Inferior parietal cortex (tissue), 1 donor: Measurements from ENCODE around the gene REC114.
"Not testable (repeated sequence)": the region's sequence is repeated elsewhere in the genome, so short reads cannot be mapped to it uniquely, and the experiment has no call there.

Experiments used
- DNase-seq: peaks from one replicate; pipeline ENCODE4 v3.0.0-alpha.2; 2016; ENCODE audit errors: extremely low spot score

Gene REC114

DNA sequence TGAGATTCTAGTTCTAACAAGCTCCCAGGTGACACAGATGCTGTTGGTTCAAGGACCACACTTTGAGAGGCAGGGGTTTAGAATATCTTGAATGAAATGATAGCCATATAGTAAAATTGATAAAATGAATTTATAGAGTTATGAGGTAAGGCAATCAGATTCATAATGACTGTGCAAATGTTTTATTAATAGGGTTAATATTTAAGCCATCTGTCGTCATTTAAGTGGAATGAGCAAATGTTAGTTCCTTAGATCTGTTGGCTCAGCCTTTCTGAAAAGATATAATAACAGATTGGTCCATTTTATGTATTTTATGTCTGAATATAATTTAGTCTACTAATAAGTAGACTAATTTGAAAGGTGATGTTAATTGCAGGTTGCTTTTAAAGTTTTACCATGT is 12.9 kb downstream of the REC114 start:
- DNase-seq = no peak

DNA sequence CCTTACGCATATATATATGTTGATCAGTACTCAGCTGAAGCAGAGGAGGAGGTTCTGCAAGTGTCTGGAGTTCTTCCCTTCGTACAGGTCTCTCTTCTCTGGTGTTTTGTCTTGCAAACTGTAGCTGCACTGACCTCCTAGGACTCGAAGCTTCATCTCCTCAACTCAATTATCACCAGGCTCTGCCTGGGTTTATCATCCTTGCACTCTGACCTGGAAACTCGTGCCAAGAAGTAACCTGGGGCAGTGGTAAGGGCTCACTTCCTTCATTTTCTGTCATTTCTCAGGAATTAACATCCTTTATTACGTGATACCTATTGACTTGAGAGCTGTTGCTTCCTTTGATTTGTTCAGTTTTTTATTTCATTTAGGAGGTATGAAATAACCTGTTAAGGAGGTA is 14.4 kb downstream of the REC114 start:
- DNase-seq = no peak

DNA sequence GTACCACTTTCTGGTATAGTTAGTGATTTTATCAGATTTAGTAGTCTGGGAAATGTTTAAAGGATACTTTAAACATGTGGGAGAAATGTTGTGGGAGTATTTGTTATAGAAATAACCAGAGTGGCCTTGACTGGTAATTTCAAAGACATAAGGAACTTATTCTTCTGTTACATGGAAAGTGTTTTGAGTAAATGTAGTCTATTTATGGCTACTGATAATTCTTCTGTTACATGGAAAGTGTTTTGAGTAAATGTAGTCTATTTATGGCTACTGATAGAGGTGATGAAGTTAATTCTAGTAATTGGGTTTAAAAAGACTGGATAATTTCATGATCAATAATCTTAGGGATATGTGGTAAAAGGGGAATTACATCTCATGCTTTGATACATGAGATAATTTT is 17.7 kb downstream of the REC114 start:
- no peak for DNase-seq

DNA sequence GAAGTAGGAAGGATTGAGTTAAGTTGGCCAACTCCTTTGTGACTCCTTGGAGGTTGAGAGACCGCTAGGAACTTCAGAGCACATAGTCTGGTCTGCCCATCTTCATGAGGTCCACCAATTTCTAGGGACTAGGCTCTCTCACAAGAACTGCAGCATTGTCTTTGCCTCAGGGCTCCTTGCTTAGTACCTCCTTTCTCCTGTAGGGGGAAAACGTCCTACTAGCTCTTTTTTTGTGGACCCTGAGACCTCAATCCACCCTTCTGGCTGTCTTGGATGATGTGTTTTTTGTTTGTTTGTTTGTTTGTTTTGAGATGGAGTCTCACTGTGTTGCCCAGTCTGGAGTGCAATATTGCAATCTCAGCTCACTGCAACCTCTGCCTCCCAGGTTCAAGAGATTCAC is 21.6 kb downstream of the REC114 start:
- DNase-seq = no peak

DNA sequence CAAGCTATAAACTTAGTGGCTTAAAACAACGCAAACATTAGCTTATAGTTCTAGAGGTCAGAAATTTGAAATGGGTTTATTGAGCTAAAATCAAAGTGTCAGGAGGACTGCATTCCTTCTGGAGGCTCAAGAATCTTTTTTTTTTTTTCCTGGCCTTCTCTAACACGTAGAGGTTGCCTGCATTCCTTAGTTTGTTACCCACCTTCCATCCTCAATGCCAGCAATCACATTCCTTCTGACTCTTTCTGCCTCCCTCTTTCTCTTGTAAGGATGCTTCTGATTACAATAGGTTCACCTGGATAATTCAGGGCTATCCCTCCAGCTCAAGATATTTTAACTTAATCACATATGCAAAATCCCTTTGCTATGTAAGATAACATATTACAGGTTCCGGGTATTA is 24.8 kb downstream of the REC114 start:
- no peak for DNase-seq

DNA sequence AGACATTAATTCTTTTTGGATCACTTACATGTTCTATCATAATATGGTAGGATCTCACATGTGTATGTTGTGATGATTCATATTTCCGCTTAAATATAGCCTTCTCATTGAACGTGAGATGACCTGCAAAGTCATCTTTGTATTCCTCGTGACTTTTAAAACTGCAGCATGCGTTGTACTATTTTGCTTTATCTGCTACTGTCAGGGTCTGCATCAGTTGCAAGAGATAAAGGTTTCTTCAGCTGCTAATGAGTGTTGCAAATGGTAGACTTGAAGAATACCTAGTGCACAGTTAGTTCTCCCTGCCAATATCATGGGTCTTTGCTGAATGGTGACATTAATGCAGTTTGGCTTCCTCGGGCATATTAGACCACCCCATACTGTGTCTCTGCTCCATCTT is 31.8 kb downstream of the REC114 start:
- DNase-seq = no peak

DNA sequence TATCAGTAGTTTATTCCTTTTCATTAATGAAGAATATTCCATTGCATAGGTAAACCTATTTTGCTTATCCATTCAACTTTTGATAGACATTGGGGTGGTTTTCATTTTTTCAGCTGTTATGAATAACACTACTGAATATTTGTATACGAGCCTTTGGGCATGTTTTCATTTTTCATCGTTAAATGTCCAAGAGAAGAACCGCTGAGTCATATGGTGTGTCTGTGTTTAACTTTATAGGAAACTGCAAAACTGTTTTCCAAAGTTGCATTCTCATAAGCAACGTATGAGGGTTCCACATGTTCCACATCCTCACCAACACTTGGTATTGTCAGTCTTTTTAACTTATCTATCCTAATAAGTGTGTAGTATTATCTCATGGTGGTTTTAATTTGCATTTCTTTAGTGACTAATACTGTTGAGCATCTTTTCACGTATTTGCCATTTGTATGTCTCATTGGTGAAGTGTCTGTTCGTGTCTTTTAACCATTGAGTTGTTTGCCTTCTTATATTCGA is 33.8 kb downstream of the REC114 start:
- DNase-seq = no peak

DNA sequence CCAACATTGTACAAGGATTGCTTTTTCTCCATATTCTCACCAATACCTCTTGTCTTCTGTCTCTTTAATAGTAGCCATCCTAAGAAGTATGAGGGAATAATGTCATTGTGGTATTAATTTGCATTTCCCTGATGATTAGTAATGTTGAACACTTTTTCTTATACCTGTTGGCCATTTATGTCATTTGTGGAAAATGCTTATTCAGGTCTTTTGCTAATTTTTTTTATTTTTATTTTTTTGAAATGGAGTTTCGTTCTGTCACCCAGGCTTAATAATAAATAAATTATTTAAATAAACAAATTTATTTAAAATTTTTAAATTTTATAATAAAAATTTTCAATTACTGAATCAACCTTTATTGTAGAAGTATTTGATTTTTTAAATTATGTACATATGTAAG is 37.1 kb downstream of the REC114 start:
- DNase-seq = no peak

DNA sequence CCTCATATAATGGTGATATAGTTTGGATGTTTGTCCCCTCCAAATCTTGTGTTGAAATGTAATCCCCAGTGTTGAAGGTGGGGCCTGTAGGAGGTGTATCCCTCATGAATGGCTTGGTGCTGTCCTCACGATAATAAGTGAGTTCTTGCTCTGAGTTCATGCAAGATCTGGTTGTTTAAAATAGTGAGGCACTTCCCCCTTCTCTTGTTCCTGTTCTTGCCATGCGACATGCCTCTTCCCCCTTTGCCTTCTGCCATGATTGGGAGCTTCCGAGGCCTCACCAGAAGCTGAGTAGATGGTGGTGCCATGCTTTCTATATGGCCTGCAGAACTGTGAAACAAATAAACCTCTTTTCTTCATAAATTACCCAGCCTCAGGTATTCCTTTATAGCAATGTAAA is 39.2 kb downstream of the REC114 start:
- no peak for DNase-seq

DNA sequence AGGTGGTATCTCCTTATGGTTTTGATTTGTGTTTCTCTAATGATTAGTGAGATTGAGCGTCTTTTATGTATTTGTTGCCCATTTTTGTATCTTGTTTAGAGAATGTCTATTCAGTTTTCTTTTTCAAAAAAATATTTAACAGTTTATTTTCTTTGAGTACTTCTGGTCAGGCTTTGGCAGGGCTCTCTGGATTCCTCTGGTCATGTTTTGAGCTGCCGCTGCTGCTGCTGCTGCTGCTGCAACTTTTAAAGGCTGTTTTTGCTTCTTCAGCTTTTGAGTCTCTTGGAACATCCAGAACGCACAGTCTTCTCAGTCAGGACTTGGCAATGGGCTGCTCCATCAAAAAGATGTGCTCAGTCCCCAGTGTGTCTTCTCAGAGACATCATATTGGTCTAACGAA is 40.1 kb downstream of the REC114 start:
- DNase-seq = no peak

DNA sequence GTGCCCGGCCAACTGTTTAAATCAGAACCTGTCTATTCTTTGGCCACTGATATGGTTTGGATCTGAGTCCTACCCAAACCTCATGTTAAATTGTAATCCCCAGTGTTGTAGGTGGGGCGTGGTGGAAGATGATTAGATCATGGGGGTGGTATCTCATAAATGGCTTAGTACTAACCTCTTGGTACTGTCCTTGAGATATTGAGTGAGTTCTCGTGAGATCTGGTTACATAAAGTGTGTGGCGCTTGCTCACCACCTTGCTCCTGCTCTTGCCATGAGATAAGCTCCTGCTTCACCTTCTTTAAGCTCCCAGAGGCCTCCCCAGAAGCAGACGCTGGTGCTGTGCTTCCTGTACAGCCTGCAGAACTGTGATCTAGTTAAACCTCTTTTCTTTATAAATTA is 42.4 kb downstream of the REC114 start:
- no peak for DNase-seq

DNA sequence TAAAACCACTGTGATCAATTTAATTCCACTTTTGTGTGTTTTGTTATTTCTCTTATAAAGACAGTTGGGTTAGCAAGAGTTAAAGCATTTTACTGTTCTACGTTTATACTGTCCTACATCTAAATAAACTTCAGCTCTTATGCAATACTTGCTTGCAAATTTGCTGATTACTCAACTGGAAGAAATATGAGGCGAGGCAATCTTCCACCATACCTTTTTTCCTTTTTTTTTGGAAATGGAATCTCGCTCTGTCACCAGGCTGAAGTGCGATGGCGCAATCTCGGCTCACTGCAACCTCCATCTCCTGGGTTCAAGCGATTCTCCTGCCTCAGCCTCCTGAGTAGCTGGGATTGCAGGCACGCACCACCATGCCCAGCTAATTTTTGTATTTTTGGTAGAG is 42.9 kb downstream of the REC114 start:
- DNase-seq = not testable (repeated sequence)

DNA sequence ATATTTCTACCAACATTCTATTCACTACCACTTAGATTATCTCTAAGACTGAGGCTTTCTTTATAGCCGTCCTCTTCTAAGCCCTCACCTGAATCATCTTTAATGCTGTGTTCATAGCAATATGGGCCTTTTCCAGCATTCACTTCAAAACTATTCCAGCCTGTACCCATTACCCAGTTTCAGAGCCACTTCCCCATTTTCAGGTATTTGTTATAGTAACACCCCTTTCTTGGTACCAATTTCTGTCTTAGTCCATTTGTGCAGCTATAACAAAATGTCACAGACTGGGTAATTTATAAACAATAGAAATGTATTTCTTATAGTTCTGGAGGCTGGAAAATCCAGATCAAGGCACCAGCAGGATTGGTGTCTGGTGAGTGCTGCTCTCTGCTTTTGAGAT is 45.7 kb downstream of the REC114 start:
- no peak for DNase-seq

DNA sequence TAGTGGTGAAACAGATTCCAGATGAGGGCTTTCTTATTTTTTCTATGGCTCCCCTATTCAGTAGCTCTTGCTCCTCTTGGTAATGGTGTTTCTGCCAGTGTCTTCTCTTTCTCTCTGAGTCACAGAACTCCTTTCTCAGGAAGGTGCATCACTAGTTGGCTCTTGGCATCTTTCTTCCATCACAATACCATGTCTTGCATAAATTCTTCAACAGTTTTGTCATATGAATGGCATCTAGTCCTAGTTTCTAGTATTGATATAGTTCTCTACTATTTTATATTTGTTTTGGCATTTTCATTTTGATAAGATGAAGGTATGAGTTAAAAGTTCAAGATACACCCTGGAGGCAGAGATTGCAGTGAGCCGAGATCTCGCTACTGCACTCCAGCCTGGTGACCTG is 51.0 kb downstream of the REC114 start:
- DNase-seq = no peak

DNA sequence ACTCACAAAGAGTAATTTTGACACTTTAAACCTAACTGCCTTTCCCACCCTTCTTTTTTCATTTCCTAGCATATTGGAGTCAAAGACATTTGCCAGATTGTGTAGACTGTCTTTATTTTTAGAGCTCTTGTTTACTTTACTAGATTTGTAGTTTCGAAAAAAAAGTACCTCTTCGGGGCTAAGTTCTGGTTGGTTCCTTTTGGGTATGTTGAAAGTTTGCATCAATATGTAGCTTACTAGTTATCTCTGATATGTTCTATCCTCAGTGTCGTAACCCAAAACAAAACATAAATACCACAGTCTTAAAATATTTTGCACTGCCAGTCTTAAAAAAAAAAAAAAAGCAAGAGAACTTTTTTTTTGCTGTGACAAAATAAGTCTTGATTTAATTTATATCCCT is 52.2 kb downstream of the REC114 start:
- no peak for DNase-seq

DNA sequence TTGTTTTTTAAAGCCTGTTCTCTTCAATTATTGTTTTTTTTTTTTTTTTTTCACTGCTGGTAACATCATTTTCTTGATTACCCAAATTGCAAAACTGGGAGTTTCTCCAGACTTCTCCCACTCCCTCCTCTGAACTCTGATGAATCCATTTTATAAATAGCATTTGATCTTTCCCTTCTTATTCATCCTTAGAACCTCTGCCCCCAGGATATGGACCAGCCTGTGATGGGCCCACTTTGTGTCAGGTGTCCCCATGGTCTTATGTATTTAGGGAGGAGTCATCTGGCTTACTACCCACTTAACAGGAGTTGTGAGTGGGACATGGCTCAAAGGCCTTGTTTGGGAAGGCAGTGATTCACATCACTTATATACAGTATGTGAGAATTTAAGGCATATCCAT is 57.7 kb downstream of the REC114 start:
- no peak for DNase-seq

DNA sequence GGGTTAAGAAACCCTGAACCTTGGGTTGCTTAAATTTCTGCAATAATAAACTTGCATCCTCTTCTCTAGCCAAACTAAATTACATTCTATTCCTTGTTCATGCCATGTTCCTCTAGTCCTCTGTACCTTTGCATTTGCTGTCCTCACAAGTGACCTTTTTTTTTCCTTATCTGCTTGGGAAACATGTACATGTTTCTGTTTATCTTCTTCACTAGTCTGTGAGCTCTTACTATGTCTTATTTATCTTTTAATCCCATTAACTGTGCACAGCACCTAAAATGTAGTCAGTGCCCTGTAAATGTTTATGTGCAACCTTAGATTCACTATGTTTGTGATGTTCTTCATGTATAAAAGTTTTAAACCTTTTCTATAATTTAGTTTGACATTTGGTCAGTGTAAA is 61.9 kb downstream of the REC114 start:
- no peak for DNase-seq

DNA sequence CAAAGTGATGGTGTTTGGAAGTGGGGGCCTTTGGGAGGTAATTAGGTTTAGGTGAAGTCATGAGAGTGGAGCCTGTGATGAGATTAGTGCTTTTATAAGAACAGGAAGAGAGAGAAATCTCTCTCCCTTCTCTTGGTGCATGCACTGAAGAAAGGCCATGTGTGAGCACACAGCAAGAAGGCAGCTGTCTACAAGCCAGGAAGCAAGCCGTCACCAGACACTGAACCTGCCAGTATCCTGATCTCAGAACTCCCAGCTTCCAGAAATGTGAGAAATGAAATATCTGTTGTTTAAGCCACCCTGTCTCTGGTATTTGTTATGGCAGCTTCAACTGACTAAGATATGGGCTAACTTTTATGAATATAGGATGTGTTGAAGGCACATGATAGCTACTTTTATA is 72.6 kb downstream of the REC114 start:
- DNase-seq = no peak

DNA sequence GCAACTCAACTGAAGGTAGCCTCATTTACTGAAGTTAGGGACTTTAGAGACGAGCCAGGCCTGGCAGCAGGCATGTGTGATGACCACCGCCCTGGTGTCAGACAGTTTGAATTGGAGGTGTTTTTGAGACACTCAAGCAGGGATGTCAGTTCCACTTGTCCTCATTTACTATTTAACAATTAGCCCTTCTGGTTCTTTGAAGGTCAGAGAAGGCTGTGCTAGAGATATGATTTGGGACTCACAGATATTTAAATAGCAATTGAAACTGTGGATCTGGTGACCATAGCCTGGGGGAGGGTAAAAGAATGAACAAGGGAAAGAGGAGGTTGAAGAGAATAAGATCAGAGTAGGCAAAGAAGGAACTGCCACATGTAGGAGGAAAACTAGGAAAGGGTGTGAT is 74.6 kb downstream of the REC114 start:
- DNase-seq = no peak

DNA sequence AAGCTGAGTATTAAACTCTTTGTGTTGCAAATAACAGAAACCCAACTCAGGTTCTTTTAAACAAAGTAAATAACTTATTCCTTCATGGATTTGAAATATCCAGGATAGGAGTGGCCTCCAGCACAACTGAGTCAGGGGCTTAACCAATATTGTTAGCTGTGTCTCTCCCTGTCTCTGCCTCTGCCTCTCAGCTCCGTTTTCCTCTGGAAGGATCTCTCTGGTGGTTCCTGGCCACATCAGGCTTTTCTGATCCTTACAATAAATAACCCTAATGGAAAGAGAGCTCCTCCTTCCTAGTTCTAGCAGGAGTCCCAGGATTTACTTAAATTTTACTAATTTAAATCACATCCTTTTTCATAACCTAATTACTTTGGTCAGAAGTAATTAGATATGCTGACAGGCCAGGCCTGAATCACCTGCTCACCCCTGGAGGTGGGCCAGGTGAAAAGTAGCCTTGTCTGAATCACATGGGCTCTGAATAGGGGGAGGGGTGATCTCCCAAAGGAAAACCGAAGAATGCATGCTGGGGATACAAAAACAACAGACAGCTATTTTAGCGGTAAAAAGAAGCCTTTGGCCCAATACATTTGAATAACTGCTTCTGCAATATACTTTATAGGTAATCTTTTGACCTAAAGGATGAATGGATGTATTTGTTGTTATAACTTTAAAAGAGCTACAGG is 75.4 kb downstream of the REC114 start:
- DNase-seq = no peak

DNA sequence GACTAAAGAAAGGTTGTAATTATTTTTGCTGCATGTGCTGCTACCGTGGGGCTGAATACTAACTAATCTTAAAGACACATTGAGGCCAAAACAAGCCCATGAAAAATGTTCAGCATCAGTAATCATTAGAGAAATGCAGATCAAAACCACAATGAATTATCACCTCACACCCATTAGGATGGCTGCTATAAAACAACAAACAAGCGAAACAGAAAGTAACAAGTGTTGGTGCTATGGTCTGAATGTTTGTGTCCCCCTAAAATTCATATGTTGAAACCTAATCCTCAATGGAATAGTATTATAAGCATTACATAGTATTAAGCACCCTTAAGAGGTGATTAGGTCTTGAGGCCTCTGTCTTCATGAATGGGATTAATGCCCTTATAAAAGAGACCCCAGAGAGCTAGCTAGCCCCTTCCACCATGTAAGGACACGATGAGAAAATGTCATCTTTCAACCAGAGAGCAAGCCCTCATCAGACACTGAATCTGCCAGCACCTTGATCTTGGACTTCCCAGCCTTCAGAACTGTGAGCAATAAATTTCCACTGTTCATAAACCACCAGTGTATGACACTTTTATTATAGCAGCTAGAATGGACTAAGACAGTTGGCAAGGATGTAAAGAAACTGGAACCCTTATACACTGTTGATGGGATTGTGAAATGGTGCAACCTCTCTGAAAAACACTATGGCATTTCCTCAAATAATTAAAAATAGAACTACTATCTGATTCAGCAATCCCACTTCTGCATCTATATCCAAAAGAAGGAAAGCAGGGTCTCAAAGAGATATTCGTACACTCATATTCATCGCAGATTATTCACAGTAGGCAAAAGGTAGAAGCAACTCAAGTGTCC is 76.1 kb downstream of the REC114 start:
- no peak for DNase-seq

DNA sequence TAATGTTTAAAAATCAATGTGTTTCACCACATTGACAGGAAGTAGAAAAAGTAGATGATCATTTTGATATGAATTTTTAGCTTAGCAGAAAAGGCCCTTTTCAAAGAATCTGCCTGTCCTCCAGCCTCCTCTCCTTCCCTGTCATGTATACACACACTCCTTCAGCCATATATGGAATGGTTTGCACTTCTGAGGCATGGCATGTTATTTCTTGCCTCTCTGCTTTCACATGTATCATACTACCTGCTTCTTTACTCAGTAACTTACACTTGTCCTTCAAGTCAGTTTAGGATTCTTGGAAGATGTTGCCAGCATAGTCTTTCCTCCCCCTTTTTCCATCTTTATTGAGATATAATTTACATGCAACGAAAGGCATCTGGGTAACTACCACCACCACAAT is 79.0 kb downstream of the REC114 start:
- DNase-seq = no peak

DNA sequence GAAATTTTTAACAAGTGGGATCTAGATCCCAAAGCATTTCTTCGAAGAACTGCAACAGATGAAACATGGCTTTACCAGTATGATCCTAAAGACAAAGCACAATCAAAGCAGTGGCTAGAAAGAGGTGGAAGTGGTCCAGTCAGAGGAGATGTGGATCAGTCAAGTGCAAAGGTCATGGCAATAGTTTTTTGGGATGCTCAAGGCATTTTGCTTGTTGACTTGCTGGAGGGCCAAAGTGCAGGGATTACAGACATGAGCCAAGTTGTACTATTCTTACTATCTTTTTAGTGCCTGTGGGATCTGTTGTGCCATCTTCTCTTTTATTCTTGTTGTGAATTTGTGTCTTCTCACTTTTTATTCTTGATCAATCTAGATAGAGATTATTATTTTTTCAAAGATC is 82.0 kb downstream of the REC114 start:
- no peak for DNase-seq
